ENCODE results near the gene SMAGP. TPM values are rescaled to one million over a fixed set of nuclear protein-coding genes. Genes with fewer than 3 reads are reported as not detected.
"Not testable (repeated sequence)": the region's sequence is repeated elsewhere in the genome, so short reads cannot be mapped to it uniquely, and the experiment has no call there.

The SMAGP gene
- total RNA-seq, 3 donors from 2014 or later = 0.76 to 0.87 (median 0.79) TPM

DNA sequence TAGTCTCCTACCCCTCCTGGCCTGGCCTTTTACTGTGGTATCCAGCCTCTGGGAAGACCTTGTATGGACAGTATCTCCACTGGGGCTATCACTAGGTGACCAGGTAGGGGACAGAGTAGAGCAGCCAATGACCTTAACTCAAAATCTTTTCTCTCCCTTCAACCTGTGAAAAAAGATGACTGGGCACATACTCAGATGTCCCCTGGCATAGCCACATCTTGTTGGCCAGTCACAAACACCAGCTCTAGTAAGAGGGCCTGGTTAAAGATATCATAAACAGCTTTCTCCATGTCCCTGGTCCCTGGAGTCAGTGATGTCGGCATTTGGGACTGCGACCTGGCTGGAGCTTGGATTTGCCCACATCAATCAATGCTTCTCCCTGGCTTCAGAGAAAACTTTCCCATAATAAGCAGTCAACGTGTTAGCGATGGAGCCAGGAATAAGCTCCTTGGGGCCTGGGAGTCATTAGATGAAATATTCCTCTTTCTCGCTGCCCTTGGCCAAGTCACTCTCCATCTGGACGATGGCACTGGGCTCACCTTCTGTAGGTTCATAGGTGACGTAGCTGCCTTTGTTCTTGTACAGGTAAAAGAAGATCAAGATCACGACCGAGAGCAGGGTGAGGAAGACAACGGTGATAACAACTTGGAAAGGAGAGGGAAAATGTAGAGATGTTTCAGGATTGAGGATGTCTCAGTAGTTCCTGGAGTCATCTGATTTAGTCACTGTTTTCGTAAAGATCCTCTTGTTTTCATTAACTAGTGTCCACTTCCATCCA lies 24.6 kb downstream of the SMAGP start:
- Mint-ChIP-seq H3K4me1 (ENCODE audit: low read depth) (peaks cover 60% of the 10 kb centered on the region), H3K27me3 (ENCODE audit: low read depth) (no peaks in the 10 kb centered on the region), H3K4me3 (no peak overlapping the region), H3K9me3 (no peaks in the 10 kb centered on the region), H3K36me3 (ENCODE audit: insufficient read depth) (peaks cover 23% of the 10 kb centered on the region)
- ATAC-seq (peak in 1 of 2 donors; percentile 6), DNase-seq (no peak)

DNA sequence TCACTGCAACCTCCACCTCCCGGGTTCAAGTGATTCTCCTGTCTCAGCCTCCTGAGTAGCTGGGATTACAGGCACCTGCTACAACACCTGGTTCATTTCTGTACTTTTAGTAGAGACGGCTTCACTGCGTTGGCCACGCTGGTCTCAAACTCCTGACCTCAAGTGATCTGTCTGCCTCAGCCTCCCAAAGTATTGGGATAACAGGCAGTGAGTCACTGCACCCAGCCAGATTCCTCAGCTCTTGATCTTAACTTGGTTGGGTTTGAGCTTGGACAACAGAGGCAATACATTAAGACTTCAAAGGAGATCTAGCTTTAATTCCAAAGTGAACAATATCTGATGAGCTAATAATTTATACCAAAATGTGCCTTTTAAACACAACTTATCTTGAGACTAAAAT lies 25.9 kb downstream of the SMAGP start:
- DNase-seq = no peak
- H3K27me3 Mint-ChIP-seq (ENCODE audit: low read depth) = no peaks in the 10 kb centered on the region
- no peak overlapping the region for H3K4me3 Mint-ChIP-seq
- H3K36me3 Mint-ChIP-seq (ENCODE audit: insufficient read depth) = peaks cover 31% of the 10 kb centered on the region
- no peak for ATAC-seq
- H3K9me3 Mint-ChIP-seq = no peaks in the 10 kb centered on the region
- H3K4me1 Mint-ChIP-seq (ENCODE audit: low read depth) = peaks cover 70% of the 10 kb centered on the region

DNA sequence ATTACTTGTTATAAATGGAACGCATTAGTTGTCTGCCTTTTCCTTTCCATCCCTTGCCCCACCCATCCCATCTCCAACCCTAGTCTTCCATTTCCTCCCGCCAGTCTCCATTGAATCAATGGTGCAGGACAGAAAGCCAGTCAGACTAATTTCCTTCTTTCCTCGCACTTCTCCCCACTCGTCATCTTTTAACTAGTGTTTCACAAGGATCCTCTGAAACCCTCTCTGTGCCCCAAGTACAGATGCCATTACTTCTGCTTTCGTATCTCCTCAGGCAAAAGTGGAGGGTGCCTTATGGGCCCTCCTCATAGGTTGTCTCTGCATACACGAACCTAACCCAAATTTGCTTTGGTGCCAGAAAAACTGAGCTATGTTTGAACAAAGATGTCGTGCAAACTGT lies 27.3 kb downstream of the SMAGP start:
- DNase-seq (no peak), ATAC-seq (no peak)
- Mint-ChIP-seq H3K36me3 (ENCODE audit: insufficient read depth) (peaks cover 31% of the 10 kb centered on the region), H3K4me1 (ENCODE audit: low read depth) (peaks cover 68% of the 10 kb centered on the region), H3K27me3 (ENCODE audit: low read depth) (no peaks in the 10 kb centered on the region), H3K4me3 (peak overlapping the region; percentile 40), H3K9me3 (no peaks in the 10 kb centered on the region)

- H3K9me3 Mint-ChIP-seq = no peaks in the 10 kb centered on the region
- peaks cover 31% of the 10 kb centered on the region for H3K36me3 Mint-ChIP-seq (ENCODE audit: insufficient read depth)
- no peaks in the 10 kb centered on the region for H3K27me3 Mint-ChIP-seq (ENCODE audit: low read depth)
- H3K4me3 Mint-ChIP-seq = no peak overlapping the region
- DNase-seq = no peak
- no peak for ATAC-seq
- H3K4me1 Mint-ChIP-seq (ENCODE audit: low read depth) = peaks cover 63% of the 10 kb centered on the region
These were observed 28.1 kb downstream of the SMAGP start for GRCh38 chr12:51242120-51242519.

DNA sequence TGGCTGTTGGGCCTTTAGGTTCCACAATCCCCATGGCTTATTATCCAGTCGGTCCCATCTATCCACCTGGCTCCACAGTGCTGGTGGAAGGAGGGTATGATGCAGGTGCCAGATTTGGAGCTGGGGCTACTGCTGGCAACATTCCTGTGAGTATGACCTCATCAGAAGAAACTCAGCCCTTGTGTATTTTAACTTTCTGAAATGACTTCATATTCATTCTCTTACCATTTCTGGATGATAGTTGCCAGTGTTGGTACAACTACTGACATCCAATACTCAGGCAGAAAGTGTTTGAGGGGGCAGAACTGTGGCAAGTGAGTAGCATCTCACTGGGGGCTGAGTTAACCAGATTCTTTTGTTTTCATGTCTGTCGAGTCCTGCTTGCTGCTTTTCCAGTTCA lies 29.2 kb downstream of the SMAGP start:
- DNase-seq (no peak), ATAC-seq (no peak)
- Mint-ChIP-seq H3K36me3 (ENCODE audit: insufficient read depth) (peaks cover 31% of the 10 kb centered on the region), H3K4me3 (peak overlapping the region; percentile 96), H3K9me3 (no peaks in the 10 kb centered on the region), H3K4me1 (ENCODE audit: low read depth) (peaks cover 52% of the 10 kb centered on the region), H3K27me3 (ENCODE audit: low read depth) (no peaks in the 10 kb centered on the region)

- peak; percentile 90 for DNase-seq
These were observed 31.5 kb downstream of the SMAGP start, which contains the start of gene DAZAP2 for GRCh38 chr12:51238510-51239334. DAZAP2 (plus strand) TSS chr12:51238826; CDS start chr12:51238908, 82 bp downstream.

DNA sequence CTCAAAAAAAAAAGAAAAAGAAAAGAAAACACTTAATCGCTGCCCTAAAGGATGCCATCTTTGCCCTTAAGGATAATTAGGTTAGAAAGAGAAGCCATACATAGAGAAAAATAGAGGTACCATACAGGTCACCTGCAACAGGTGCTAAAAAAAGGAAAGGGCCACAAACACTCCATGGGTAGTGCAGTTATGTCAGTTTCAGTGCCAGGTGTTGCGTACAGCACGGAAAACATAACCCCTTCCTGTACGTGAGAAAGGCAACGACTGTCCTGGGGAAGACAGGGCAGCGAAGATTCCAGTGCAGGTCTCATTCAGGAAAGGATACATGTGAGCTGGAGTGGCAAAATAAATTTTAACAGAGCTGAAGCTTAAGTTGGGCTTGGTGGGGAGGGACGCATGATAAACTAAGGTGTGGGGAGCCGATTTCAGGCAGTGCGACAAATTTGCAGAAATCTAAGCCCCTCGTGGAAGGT lies 32.1 kb downstream of the SMAGP start:
- DNase-seq (no peak), ATAC-seq (no peak)
- Mint-ChIP-seq H3K27me3 (ENCODE audit: low read depth) (no peaks in the 10 kb centered on the region), H3K4me1 (ENCODE audit: low read depth) (peaks cover 37% of the 10 kb centered on the region), H3K4me3 (peak overlapping the region; percentile 96), H3K9me3 (no peaks in the 10 kb centered on the region), H3K36me3 (ENCODE audit: insufficient read depth) (peaks cover 25% of the 10 kb centered on the region)

More at GRCh38 chr12:51238510-51239334, 31.5 kb downstream of the SMAGP start, which contains the start of gene DAZAP2:
- ATAC-seq = peak; percentile 97
- H3K4me1 Mint-ChIP-seq (ENCODE audit: low read depth) = peaks cover 39% of the 10 kb centered on the region
- H3K9me3 Mint-ChIP-seq = no peaks in the 10 kb centered on the region
- peak within 1 kb of the TSS; percentile 96 for H3K4me3 Mint-ChIP-seq
- H3K27me3 Mint-ChIP-seq (ENCODE audit: low read depth) = no peaks in the 10 kb centered on the region
- H3K36me3 Mint-ChIP-seq (ENCODE audit: insufficient read depth) = peaks cover 27% of the 10 kb centered on the region

DNA sequence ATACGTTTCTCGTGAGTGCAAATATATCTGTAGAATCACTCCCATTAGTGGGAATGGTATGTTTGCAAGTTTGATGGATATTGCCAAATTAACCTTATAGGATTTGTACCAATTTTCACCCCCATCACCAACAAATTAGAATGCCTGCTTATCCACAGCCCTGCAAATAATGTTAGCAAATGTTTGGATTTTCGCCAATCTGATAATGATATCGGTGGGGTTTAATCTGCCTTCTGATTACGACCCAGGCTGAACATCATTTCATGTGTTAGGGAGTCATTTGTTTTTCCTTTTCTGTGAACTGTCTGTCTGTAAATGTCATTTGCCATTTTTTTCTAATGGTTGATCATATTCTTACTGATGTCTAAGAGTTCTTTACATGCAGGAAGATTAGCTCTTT lies 35.7 kb downstream of the SMAGP start:
- ATAC-seq (no peak), DNase-seq (no peak)
- H3K27me3 Mint-ChIP-seq (ENCODE audit: low read depth) = no peaks in the 10 kb centered on the region
- peaks cover 9% of the 10 kb centered on the region for H3K4me1 Mint-ChIP-seq (ENCODE audit: low read depth)
- H3K9me3 Mint-ChIP-seq = no peaks in the 10 kb centered on the region
- no peaks in the 10 kb centered on the region for H3K36me3 Mint-ChIP-seq (ENCODE audit: insufficient read depth)
- no peak overlapping the region for H3K4me3 Mint-ChIP-seq

- no peak for DNase-seq
- Mint-ChIP-seq H3K4me1 (ENCODE audit: low read depth) (peaks cover 2% of the 10 kb centered on the region), H3K27me3 (ENCODE audit: low read depth) (no peaks in the 10 kb centered on the region), H3K36me3 (ENCODE audit: insufficient read depth) (no peaks in the 10 kb centered on the region), H3K9me3 (no peaks in the 10 kb centered on the region), H3K4me3 (no peak overlapping the region)
- ATAC-seq = no peak
These were observed 37.6 kb downstream of the SMAGP start for GRCh38 chr12:51232642-51233041.

GRCh38 chr12:51229116-51229809 lies 41.0 kb downstream of the SMAGP start:
- H3K9me3 Mint-ChIP-seq = no peaks in the 10 kb centered on the region
- H3K36me3 Mint-ChIP-seq (ENCODE audit: insufficient read depth) = no peaks in the 10 kb centered on the region
- no peak for DNase-seq
- peaks cover 2% of the 10 kb centered on the region for H3K4me1 Mint-ChIP-seq (ENCODE audit: low read depth)
- ATAC-seq = no peak
- H3K4me3 Mint-ChIP-seq = no peak overlapping the region
- no peaks in the 10 kb centered on the region for H3K27me3 Mint-ChIP-seq (ENCODE audit: low read depth)

- H3K9me3 Mint-ChIP-seq = no peaks in the 10 kb centered on the region
- H3K27me3 Mint-ChIP-seq (ENCODE audit: low read depth) = no peaks in the 10 kb centered on the region
- H3K36me3 Mint-ChIP-seq (ENCODE audit: insufficient read depth) = no peaks in the 10 kb centered on the region
- ATAC-seq (no peak), DNase-seq (no peak)
- no peak overlapping the region for H3K4me3 Mint-ChIP-seq
- peaks cover 2% of the 10 kb centered on the region for H3K4me1 Mint-ChIP-seq (ENCODE audit: low read depth)
These were observed 42.3 kb downstream of the SMAGP start for GRCh38 chr12:51227962-51228361.

GRCh38 chr12:51227112-51227511 lies 43.1 kb downstream of the SMAGP start:
- not testable (repeated sequence) for H3K4me1 Mint-ChIP-seq (ENCODE audit: low read depth); DNase-seq; H3K36me3 Mint-ChIP-seq (ENCODE audit: insufficient read depth); ATAC-seq; H3K9me3 Mint-ChIP-seq; H3K27me3 Mint-ChIP-seq (ENCODE audit: low read depth); H3K4me3 Mint-ChIP-seq

DNA sequence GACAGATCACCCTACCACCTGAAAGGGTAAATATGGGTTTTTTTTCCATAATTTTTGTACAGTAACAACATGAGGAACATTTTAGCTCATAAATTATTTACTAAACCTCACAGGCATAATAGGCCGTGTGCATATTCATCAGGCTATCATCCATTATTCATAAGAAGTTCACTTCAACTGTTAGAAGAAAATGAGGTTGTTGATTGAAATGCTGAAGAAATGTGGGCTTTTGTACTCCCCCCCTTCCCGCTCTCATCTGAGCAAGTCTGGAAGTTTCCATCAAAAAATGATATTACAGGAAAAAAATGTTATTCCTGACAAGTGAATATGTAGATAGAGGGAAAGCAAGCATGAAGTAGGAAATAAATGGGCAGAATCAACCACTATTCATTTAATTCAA lies 44.4 kb downstream of the SMAGP start:
- no peak for DNase-seq
- Mint-ChIP-seq H3K9me3 (no peaks in the 10 kb centered on the region), H3K36me3 (ENCODE audit: insufficient read depth) (no peaks in the 10 kb centered on the region), H3K4me1 (ENCODE audit: low read depth) (no peaks in the 10 kb centered on the region), H3K4me3 (no peak overlapping the region), H3K27me3 (ENCODE audit: low read depth) (no peaks in the 10 kb centered on the region)
- no peak for ATAC-seq

- no peaks in the 10 kb centered on the region for H3K27me3 Mint-ChIP-seq (ENCODE audit: low read depth)
- H3K4me3 Mint-ChIP-seq = no peak overlapping the region
- H3K4me1 Mint-ChIP-seq (ENCODE audit: low read depth) = no peaks in the 10 kb centered on the region
- DNase-seq (no peak), ATAC-seq (no peak)
- H3K9me3 Mint-ChIP-seq = no peaks in the 10 kb centered on the region
- H3K36me3 Mint-ChIP-seq (ENCODE audit: insufficient read depth) = no peaks in the 10 kb centered on the region
These were observed 45.0 kb downstream of the SMAGP start for GRCh38 chr12:51225234-51225633.

All from activated T-cell treated with anti-CD3 and anti-CD28 coated beads, Interleukin-2, amount 50 U/mL, for 4 hours (primary cell).